ENCODE data around the gene RBM23.

Gene RBM23

DNA sequence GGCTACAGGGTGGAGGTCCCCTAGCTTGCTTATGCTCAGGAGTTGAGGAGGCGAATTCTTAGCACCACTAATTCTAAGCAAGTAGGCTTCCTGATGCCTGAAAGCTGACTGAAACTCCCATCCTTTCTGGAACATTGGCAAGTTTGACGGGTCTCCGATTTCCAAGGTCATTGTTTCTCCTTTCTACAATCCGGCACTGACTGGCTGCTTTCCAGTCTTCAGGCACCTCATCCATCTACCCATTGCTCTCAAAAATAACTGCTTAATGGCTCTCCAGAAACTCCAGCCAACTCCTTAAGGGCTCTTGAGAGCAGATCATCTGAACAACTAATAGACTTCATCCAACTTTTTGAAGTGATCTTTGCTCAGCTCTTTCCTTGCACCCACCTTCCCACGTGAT is 22.6 kb downstream of the RBM23 start:
- no peaks in the 10 kb centered on the region for H3K9me3 ChIP-seq (replicated peaks; ENCODE audit: low read length)
- peaks cover 10% of the 10 kb centered on the region for H3K36me3 ChIP-seq (ENCODE audit: insufficient read depth, low read length)

DNA sequence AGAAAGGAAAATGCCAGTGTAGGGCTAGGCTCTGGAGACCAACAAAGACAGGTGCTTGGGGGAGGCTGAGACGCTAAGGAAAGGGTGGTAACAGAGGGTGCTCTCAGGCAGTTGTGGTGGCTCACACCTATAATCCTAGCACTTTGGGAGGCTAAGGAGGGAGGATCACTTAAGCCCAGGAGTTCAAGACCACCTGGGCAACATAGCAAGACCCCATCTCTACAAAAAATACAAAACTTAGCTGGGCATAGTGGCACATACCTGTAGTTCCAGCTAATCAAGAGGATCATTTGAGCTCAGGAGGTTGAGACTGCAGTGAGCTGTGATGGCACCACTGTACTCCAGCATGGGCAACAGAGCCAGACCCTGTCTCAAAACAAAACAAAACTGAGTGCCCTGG is 23.5 kb downstream of the RBM23 start:
- H3K9me3 ChIP-seq (replicated peaks; ENCODE audit: low read length), result no peaks in the 10 kb centered on the region
- no peaks in the 10 kb centered on the region for H3K36me3 ChIP-seq (ENCODE audit: insufficient read depth, low read length)
- H3K4me2 ChIP-seq (ENCODE audit: low read length), result no peak overlapping the region
- H3K27me3 ChIP-seq (ENCODE audit: control insufficient read depth, insufficient read depth, low read length), result no peaks in the 10 kb centered on the region
- H3K9ac ChIP-seq (ENCODE audit: low read depth, low read length), result no peak overlapping the region
- H3K4me3 ChIP-seq (ENCODE audit: low read length), result no peak overlapping the region
- H3K4me1 ChIP-seq (ENCODE audit: control insufficient read depth, insufficient read depth, low read length), result peaks cover 19% of the 10 kb centered on the region

More for the DNA sequence above, 22.6 kb downstream of the RBM23 start:
- H3K4me1 ChIP-seq (ENCODE audit: control insufficient read depth, insufficient read depth, low read length), result peaks cover 19% of the 10 kb centered on the region
- no peak overlapping the region for H3K4me3 ChIP-seq (ENCODE audit: low read length)
- no peaks in the 10 kb centered on the region for H3K27me3 ChIP-seq (ENCODE audit: control insufficient read depth, insufficient read depth, low read length)
- H3K9ac ChIP-seq (ENCODE audit: low read depth, low read length), result no peak overlapping the region
- no peak overlapping the region for H3K4me2 ChIP-seq (ENCODE audit: low read length)

DNA sequence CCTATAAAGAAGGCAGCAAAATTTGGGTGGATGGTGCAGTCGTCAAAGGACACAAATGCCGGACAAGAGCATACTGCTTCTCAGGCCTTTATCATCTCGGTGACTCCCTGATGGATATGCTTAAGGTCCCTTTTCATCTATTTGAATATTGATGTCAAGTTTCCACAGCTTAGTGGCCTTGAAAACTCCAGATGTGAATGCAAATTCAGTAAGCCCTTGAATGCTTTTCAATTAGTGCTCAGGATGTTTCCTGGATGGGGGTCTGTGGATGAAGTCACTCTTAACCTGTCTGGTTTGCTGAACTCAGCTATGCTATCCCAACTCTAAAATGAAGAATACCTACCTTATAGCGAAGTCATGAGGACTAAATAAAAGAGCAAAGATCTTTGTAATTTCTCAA is 25.2 kb downstream of the RBM23 start:
- H3K4me1 ChIP-seq (ENCODE audit: control insufficient read depth, insufficient read depth, low read length), result peaks cover 11% of the 10 kb centered on the region
- H3K9ac ChIP-seq (ENCODE audit: low read depth, low read length), result no peak overlapping the region
- H3K27me3 ChIP-seq (ENCODE audit: control insufficient read depth, insufficient read depth, low read length), result no peaks in the 10 kb centered on the region
- H3K4me3 ChIP-seq (ENCODE audit: low read length), result no peak overlapping the region
- H3K9me3 ChIP-seq (replicated peaks; ENCODE audit: low read length), result no peaks in the 10 kb centered on the region
- no peak overlapping the region for H3K4me2 ChIP-seq (ENCODE audit: low read length)
- H3K36me3 ChIP-seq (ENCODE audit: insufficient read depth, low read length), result no peaks in the 10 kb centered on the region

DNA sequence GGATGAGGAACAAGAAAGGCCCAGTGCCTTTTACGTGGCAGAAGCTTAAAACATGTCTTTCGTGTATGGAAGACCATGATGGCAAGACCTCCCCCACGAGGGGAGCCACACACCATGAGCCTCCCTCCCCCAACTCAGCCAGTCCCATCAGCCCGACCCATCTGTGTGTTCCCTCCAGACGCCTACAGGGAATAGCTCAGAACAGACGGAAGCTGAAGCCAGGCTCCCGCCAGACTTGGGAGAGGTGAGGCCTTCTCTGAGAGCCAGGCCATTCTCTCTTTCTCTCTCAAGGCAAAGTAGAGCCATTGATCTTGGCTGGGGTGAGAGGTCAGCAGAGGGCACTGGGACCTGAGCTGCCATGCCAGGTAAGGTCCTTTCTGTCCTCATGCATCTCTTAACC is 26.5 kb downstream of the RBM23 start:
- H3K36me3 ChIP-seq (ENCODE audit: insufficient read depth, low read length), result no peaks in the 10 kb centered on the region
- H3K4me3 ChIP-seq (ENCODE audit: low read length), result no peak overlapping the region
- no peaks in the 10 kb centered on the region for H3K27me3 ChIP-seq (ENCODE audit: control insufficient read depth, insufficient read depth, low read length)
- peaks cover 7% of the 10 kb centered on the region for H3K4me1 ChIP-seq (ENCODE audit: control insufficient read depth, insufficient read depth, low read length)
- H3K4me2 ChIP-seq (ENCODE audit: low read length), result no peak overlapping the region
- H3K9ac ChIP-seq (ENCODE audit: low read depth, low read length), result no peak overlapping the region
- no peaks in the 10 kb centered on the region for H3K9me3 ChIP-seq (replicated peaks; ENCODE audit: low read length)

DNA sequence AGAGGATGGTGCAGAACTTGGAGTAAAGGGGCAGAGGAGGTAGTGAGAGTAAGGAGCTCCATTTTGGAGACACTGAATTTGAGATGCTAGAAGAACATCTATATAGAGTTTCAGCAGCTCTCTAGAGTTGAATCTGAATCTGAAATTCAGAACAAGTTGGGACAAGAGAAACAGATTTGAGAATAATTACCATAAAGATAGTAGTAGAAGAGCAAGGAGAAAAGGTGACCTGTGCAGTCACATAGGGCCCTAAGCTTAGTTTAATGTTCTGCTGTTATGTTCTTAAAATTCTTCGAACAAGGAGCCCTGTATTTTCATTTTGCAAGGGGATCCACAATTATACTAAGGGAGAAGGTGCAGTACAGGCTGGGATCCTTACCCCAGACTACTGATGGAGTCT is 28.5 kb downstream of the RBM23 start:
- H3K36me3 ChIP-seq (ENCODE audit: insufficient read depth, low read length), result no peaks in the 10 kb centered on the region
- no peak overlapping the region for H3K4me2 ChIP-seq (ENCODE audit: low read length)
- H3K4me1 ChIP-seq (ENCODE audit: control insufficient read depth, insufficient read depth, low read length), result peaks cover 16% of the 10 kb centered on the region
- H3K9ac ChIP-seq (ENCODE audit: low read depth, low read length), result no peak overlapping the region
- H3K27me3 ChIP-seq (ENCODE audit: control insufficient read depth, insufficient read depth, low read length), result no peaks in the 10 kb centered on the region
- no peaks in the 10 kb centered on the region for H3K9me3 ChIP-seq (replicated peaks; ENCODE audit: low read length)
- H3K4me3 ChIP-seq (ENCODE audit: low read length), result no peak overlapping the region

DNA sequence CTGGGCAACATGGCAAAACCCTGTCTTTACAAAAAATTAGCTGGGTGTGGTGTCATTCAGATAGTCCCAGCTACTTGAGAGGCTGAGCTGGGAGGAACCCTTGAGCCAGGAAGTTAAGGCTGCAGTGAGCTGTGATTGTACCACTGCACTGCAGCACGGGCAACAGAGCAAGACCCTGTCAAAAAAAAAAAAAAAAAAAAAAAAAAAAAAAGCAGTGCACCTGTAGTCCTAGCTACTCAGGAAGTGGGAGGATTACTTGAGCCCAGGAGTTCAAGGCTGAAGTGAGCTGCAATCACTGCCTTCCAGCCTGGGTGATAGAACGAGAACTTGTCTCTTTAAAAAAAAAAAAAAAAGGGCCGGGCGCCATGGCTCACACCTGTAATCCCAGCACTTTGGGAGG is 30.3 kb downstream of the RBM23 start:
- Histone ChIP-seq H3K4me1 (ENCODE audit: control insufficient read depth, insufficient read depth, low read length) (peaks cover 16% of the 10 kb centered on the region), H3K27me3 (ENCODE audit: control insufficient read depth, insufficient read depth, low read length) (no peaks in the 10 kb centered on the region), H3K4me2 (ENCODE audit: low read length) (no peak overlapping the region), H3K4me3 (ENCODE audit: low read length) (no peak overlapping the region), H3K36me3 (ENCODE audit: insufficient read depth, low read length) (no peaks in the 10 kb centered on the region), H3K9me3 (replicated peaks; ENCODE audit: low read length) (no peaks in the 10 kb centered on the region), H3K9ac (ENCODE audit: low read depth, low read length) (no peak overlapping the region)

DNA sequence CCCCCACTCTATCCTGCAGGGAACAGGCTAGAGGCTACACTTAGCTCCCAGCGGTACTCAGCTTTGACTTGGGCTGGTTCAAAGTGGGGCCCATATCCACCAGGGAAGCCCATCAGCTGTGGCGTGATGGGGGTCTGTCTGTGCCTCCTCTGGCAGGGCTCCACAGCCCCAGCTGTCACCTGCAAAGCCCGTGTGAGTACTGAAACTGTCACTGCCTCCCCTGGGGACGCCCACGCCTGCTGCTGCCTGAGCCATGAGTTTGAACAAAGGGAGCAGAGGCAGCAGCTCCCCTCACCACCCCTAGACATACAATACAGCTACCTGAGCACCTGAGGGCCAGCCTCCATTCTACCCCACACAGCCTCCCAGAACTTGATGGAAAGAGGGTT is 31.0 kb downstream of the RBM23 start:
- no peaks in the 10 kb centered on the region for H3K27me3 ChIP-seq (ENCODE audit: control insufficient read depth, insufficient read depth, low read length)
- H3K9ac ChIP-seq (ENCODE audit: low read depth, low read length), result peak overlapping the region; percentile 79
- H3K4me3 ChIP-seq (ENCODE audit: low read length), result peak overlapping the region; percentile 68
- peaks cover 16% of the 10 kb centered on the region for H3K4me1 ChIP-seq (ENCODE audit: control insufficient read depth, insufficient read depth, low read length)
- no peaks in the 10 kb centered on the region for H3K9me3 ChIP-seq (replicated peaks; ENCODE audit: low read length)
- H3K4me2 ChIP-seq (ENCODE audit: low read length), result peak overlapping the region; percentile 79
- no peaks in the 10 kb centered on the region for H3K36me3 ChIP-seq (ENCODE audit: insufficient read depth, low read length)

DNA sequence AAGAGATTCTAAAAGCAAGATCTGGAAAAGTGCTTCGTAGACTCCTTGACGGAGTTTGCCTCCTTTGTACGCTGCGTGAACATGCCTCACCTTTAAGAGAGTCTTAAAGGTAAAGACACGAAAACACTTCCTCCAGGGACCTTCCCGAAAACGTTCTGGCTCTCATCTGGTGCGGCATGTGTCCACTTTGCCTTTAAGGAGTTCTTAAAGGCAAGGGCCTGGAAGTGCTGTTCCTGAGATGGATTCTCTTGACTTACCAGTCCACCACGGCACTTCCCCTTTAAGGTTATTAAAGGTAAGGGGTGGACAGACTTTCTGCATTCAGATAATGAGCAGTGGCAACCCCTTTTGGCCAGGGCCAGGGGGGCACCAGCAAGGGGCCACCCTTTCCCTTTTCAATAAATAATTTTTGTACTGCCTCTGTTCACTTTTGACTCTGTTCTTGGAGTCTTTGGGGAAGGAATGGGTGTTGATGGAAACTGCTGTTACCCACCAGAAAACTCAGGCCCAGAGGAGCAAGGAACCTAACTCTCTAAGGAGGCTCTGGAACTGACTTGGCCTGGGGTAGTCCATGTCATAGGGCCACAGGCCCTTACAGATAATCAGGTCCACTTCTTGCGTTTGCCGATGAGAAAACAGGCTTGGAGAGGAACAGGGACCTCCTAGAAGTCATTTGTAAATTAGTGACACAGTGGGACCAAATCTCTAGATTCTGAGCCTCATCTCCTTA is 31.5 kb downstream of the RBM23 start:
- Histone ChIP-seq H3K4me1 (ENCODE audit: control insufficient read depth, insufficient read depth, low read length) (peaks cover 16% of the 10 kb centered on the region), H3K9ac (ENCODE audit: low read depth, low read length) (peak overlapping the region; percentile 79), H3K27me3 (ENCODE audit: control insufficient read depth, insufficient read depth, low read length) (no peaks in the 10 kb centered on the region)

DNA sequence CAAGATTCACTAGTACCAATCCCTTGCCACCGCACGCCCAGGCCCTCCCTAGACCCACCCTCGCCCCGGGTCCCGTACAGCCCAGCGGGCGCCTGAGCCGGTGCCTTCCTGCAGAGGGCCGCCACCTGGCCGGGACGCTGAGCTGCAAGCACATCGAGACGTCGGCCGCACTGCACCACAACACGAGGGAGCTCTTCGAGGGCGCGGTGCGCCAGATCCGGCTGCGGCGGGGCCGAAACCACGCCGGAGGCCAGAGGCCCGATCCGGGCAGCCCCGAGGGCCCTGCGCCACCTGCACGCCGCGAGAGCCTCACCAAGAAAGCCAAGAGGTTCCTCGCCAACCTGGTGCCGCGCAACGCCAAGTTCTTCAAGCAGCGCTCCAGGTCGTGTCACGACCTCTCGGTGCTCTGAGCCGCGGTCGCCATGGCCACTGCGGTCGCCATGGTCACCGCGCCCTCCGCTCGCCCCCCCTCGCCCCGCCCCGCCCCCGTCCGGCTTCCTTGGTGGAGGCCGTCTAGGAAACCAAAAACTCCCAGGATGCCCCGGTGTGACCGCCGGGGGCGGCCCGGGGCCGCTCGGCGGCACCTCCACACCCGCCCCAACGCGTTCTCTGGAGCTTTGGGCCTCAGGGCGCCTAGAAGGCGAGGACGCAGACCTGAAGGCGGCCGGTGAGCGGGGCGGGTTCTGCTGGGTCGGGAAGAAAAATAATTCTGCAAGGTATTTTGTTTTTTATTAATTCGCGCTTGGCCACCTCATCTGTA is 32.3 kb downstream of the RBM23 start:
- H3K9ac ChIP-seq (ENCODE audit: low read depth, low read length), result peak overlapping the region; percentile 79
- H3K4me1 ChIP-seq (ENCODE audit: control insufficient read depth, insufficient read depth, low read length), result peaks cover 16% of the 10 kb centered on the region
- peak overlapping the region; percentile 79 for H3K4me2 ChIP-seq (ENCODE audit: low read length)
- H3K9me3 ChIP-seq (replicated peaks; ENCODE audit: low read length), result no peaks in the 10 kb centered on the region
- no peaks in the 10 kb centered on the region for H3K36me3 ChIP-seq (ENCODE audit: insufficient read depth, low read length)
- peak overlapping the region; percentile 68 for H3K4me3 ChIP-seq (ENCODE audit: low read length)
- H3K27me3 ChIP-seq (ENCODE audit: control insufficient read depth, insufficient read depth, low read length), result no peaks in the 10 kb centered on the region

More for the DNA sequence above, 31.5 kb downstream of the RBM23 start:
- Histone ChIP-seq H3K36me3 (ENCODE audit: insufficient read depth, low read length) (no peaks in the 10 kb centered on the region), H3K9me3 (replicated peaks; ENCODE audit: low read length) (no peaks in the 10 kb centered on the region), H3K4me2 (ENCODE audit: low read length) (peak overlapping the region; percentile 79), H3K4me3 (ENCODE audit: low read length) (peak overlapping the region; percentile 68)

DNA sequence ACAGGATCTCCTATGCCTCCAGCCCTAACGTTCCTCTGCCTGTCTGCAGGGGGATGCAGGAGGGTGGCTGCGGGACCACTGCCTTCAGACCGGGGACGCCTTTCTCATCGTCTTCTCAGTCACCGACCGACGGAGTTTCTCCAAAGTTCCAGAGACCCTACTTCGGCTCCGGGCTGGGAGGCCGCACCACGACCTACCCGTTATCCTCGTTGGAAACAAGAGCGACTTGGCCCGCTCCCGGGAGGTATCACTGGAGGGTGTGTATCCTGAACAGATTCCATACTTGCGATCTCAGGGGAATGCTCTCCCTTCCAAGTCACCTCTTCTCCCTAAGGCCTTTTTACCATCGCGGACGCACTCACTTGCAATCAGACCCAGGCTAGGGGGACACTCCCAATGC is 33.0 kb downstream of the RBM23 start:
- Histone ChIP-seq H3K4me3 (ENCODE audit: low read length) (no peak overlapping the region), H3K4me1 (ENCODE audit: control insufficient read depth, insufficient read depth, low read length) (peaks cover 16% of the 10 kb centered on the region)

DNA sequence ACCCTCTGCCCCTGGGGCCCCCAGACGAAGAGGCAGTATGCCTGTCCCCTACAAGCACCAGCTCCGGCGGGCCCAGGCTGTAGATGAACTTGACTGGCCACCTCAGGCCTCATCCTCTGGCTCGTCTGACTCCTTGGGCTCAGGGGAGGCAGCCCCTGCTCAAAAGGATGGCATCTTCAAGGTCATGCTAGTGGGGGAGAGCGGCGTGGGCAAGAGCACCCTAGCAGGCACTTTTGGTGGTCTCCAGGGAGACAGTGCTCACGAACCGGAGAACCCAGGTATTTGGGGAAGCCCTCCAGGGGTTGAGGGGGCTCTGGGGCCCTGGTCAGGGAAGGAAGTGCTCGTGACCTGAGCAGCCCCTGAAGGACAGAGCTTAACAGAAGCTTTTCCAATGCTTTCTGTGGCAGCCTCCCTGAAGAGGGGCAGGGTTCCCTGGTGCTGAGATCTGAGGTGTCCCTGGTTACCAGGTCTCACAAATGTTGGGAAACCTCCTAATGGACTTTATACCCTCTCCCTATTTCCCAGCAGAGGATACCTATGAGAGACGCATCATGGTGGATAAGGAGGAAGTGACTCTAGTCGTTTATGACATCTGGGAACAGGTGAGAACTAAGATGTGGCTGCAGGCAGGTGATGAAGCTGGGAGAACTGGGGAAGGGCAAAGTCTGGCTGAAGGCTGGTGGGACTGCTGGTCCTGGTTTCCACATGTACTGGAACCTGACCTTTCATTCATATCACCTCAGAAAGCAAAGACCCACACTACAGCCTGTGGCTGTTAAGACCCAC is 34.0 kb downstream of the RBM23 start:
- no peak overlapping the region for H3K4me3 ChIP-seq (ENCODE audit: low read length)
- peaks cover 16% of the 10 kb centered on the region for H3K4me1 ChIP-seq (ENCODE audit: control insufficient read depth, insufficient read depth, low read length)
- no peaks in the 10 kb centered on the region for H3K36me3 ChIP-seq (ENCODE audit: insufficient read depth, low read length)
- no peak overlapping the region for H3K9ac ChIP-seq (ENCODE audit: low read depth, low read length)
- H3K27me3 ChIP-seq (ENCODE audit: control insufficient read depth, insufficient read depth, low read length), result no peaks in the 10 kb centered on the region
- no peak overlapping the region for H3K4me2 ChIP-seq (ENCODE audit: low read length)
- no peaks in the 10 kb centered on the region for H3K9me3 ChIP-seq (replicated peaks; ENCODE audit: low read length)

More for the DNA sequence above, 33.0 kb downstream of the RBM23 start:
- Histone ChIP-seq H3K9me3 (replicated peaks; ENCODE audit: low read length) (no peaks in the 10 kb centered on the region), H3K9ac (ENCODE audit: low read depth, low read length) (no peak overlapping the region), H3K27me3 (ENCODE audit: control insufficient read depth, insufficient read depth, low read length) (no peaks in the 10 kb centered on the region), H3K36me3 (ENCODE audit: insufficient read depth, low read length) (no peaks in the 10 kb centered on the region), H3K4me2 (ENCODE audit: low read length) (peak overlapping the region; percentile 79)

Data from skeletal muscle satellite cell (primary cell).